Kidney (tissue), 14 donors: ENCODE results near the gene ABCG1. TPM values are rescaled to one million over a fixed set of nuclear protein-coding genes. Genes with fewer than 3 reads are reported as not detected.

ENCODE experiments used
- DNase-seq, 5 donors: peaks; one replicate each; pipeline ENCODE4 v3.0.0-alpha.2; 2013 to 2020
- FAIRE-seq: peaks from 2 replicates; lab custom pipeline; 2012; peaks lifted over from hg19 to GRCh38; lab: Jason Lieb, UNC
- H3K27ac ChIP-seq, 2 donors: one replicate each; pipeline ENCODE4 v1.7.0; 2013; ENCODE audit warnings: low read depth in 2 of 2, low read length in 2 of 2, inconsistent platforms in 1 of 2
- H3K27me3 ChIP-seq: one replicate; pipeline ENCODE4 v1.7.1; 2013; ENCODE audit warnings: low read length, inconsistent platforms; ENCODE audit not compliant: control insufficient read depth, insufficient read depth
- H3K36me3 ChIP-seq, 3 donors: one replicate each; pipeline versions ENCODE4 v1.7.0 to v1.7.1; 2013; ENCODE audit warnings: low read length in 3 of 3, control low read depth in 1 of 3, inconsistent platforms in 1 of 3; ENCODE audit not compliant: insufficient read depth in 3 of 3, control insufficient read depth in 2 of 3
- H3K4me1 ChIP-seq, 3 donors: one replicate each; pipeline versions ENCODE4 v1.7.0 to v1.7.1; 2013; ENCODE audit warnings: low read length in 3 of 3, inconsistent platforms in 1 of 3, low read depth in 1 of 3; ENCODE audit not compliant: control insufficient read depth in 2 of 3, insufficient read depth in 2 of 3
- H3K4me3 ChIP-seq, 3 donors: one replicate each; pipeline versions ENCODE4 v1.7.0 to v1.8.1; 2013; ENCODE audit warnings: low read length in 3 of 3, control low read depth in 1 of 3, inconsistent platforms in 1 of 3
- H3K9ac ChIP-seq, 3 donors: one replicate each; pipeline versions ENCODE4 v1.7.0 to v1.7.1; 2013; ENCODE audit warnings: low read length in 3 of 3, control low read depth in 1 of 3, inconsistent platforms in 1 of 3
- H3K9me3 ChIP-seq, 3 donors: one replicate each; pipeline versions ENCODE4 v1.7.0 to v1.7.1; 2013; ENCODE audit warnings: low read length in 3 of 3, control low read depth in 1 of 3, inconsistent platforms in 1 of 3; ENCODE audit not compliant: control insufficient read depth in 2 of 3, insufficient read depth in 1 of 3
- intact Hi-C: fragments of 100-400 bp; cut with DNase I; formaldehyde crosslinking; loops from one replicate; pipeline ENCODE4 v1.11.1; 2022
- polyA plus RNA-seq: library from polyadenylated mRNA; stranded (reverse); fragments of 350-450 nt; fragmentation: Illumina TruSeq; extraction: RNeasy Lipid Tissue Mini Kit (QIAGEN cat#74804); gene quantifications from one replicate; pipeline ENCODE4 v1.2.3, GENCODE V29; 2014; ENCODE audit warnings: low read depth, low replicate concordance; ENCODE audit not compliant: insufficient read depth
- total RNA-seq: library from RNA; stranded (reverse); fragmentation: NEBNext Ultra II Directional; extraction: Animal tissue kit (Norgen Biotek cat#: 25700); gene quantifications from one replicate; pipeline ENCODE4 v1.2.1, GENCODE V29; 2021
- TF ChIP-seq, protein P1 (sequence below): IDR thresholded peaks from 3 replicates; pipeline ENCODE4 v1.5.1; 2012; ENCODE audit warnings: mild to moderate bottlenecking, moderate library complexity, borderline replicate concordance; ENCODE audit not compliant: insufficient read depth; ENCODE audit errors: extremely low read depth
- donor health status: control.
- donor health status: control.
- donor health status: control.
- donor health status: control.
- donor health status: control.
- donor health status: DM: yes; HTN: yes; CAD: no.
- donor health status: Normal renal cell carcinoma (clear cell type).

ABCG1 gene
- total and polyA plus RNA-seq, 2 donors from 2014 or later = 5.6 to 27.6 TPM

DNA sequence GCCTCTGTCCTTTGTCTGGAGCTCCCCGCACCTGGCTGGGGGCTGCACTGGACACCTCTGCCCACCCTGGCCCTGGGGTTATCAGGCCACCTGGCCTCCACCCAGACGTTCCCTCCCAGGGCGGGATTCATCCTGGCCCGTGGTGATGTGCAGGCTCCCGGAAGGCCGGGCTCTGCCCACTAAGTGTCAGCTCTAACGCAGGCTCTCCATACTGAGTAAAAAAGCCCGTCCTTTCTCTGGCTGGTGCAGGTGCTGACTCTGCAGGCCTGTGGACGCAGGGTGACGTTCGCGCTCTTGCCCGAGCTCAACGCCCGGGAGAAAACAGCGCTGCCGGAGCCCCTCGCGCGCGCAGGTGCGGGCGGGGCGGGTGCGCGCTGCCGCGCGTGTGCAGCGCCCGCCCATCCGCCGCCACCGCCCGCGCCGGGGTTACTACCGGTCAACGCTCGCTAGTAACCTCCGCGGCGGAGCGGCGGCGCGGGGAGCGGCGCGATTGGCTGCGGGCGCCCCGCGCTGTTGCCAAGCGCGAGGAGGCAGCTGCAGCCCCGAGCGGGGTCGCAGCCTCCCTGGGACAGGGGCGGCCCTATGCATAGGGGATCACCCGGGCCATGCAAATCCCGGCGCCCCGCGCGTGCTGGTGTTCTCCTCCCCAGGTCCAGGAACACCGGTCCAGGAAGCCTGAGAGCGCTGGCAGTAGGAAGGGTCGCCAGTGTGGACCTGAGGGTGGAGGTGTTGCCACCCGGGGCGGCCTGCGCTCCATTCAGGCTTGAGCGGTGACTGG, 15.7 kb downstream of the ABCG1 start:
- H3K27me3 ChIP-seq = no peaks in the 10 kb centered on the region
- peak overlapping the region; percentile 47 to 65 for H3K27ac ChIP-seq
- H3K4me3 ChIP-seq = peak overlapping the region; percentile 18 to 49 (median 43)
- TF ChIP-seq, protein P1, sequence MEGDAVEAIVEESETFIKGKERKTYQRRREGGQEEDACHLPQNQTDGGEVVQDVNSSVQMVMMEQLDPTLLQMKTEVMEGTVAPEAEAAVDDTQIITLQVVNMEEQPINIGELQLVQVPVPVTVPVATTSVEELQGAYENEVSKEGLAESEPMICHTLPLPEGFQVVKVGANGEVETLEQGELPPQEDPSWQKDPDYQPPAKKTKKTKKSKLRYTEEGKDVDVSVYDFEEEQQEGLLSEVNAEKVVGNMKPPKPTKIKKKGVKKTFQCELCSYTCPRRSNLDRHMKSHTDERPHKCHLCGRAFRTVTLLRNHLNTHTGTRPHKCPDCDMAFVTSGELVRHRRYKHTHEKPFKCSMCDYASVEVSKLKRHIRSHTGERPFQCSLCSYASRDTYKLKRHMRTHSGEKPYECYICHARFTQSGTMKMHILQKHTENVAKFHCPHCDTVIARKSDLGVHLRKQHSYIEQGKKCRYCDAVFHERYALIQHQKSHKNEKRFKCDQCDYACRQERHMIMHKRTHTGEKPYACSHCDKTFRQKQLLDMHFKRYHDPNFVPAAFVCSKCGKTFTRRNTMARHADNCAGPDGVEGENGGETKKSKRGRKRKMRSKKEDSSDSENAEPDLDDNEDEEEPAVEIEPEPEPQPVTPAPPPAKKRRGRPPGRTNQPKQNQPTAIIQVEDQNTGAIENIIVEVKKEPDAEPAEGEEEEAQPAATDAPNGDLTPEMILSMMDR = no peak
- FAIRE-seq (no peak), DNase-seq (peak; percentile 75 to 90 (median 88))
- no peaks in the 10 kb centered on the region for H3K9me3 ChIP-seq
- intact Hi-C loops = no loop called here
- H3K9ac ChIP-seq = no peak overlapping the region
- H3K4me1 ChIP-seq = peaks cover 13 to 44% (median 30%) of the 10 kb centered on the region in 3 donors
- H3K36me3 ChIP-seq = no peaks in the 10 kb centered on the region

DNA sequence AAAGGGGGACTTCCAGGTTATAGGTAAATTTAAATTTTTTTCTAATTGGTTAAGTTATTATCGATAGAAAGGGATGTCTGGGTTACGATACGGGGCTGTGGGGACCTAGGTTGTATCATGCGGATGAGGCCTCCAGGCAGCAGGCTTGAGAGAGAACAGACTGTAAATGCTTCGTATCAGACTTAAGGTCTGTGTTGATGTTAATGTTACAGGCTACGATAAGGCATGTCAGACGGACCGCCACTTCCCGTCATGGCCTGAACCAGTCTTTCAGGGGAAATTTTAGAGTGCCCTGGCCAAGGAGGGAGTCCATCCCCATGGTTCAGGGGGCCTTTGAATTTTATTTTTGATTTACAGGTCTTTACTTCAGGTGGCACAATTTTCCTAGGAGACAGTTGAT, 16.7 kb downstream of the ABCG1 start:
- H3K27ac ChIP-seq = peak overlapping the region in 1 of 2 donors; percentile 47
- H3K4me1 ChIP-seq = peaks cover 13 to 43% (median 30%) of the 10 kb centered on the region in 3 donors
- H3K36me3 ChIP-seq = no peaks in the 10 kb centered on the region
- intact Hi-C loops = no loop called here
- TF ChIP-seq, protein P1 = no peak
- DNase-seq = peak in 2 of 5 donors; percentile 36 to 48
- H3K9me3 ChIP-seq = no peaks in the 10 kb centered on the region
- peak overlapping the region in 1 of 3 donors; percentile 49 for H3K4me3 ChIP-seq
- FAIRE-seq = no peak
- no peaks in the 10 kb centered on the region for H3K27me3 ChIP-seq
- H3K9ac ChIP-seq = no peak overlapping the region

DNA sequence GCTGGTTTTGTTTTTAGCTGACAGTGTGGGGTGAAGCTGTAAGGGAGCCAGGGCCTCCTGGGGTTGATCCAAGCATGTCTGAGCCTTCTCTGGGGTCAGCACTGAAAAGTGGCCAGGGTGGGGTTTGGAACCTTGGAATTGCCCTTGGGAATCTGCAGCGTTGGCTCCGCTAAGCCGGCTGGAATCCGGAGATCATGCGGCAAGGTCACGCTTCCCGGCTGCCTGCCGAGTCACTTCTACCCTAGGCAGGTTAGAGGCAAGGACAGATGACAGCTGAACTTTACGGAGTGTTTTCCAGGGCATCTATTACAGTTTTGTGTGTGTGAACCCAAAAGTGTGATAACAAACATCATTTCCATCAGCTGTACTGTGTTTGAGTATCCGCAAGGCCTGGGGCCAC, 17.1 kb downstream of the ABCG1 start:
- Histone ChIP-seq H3K4me3 (no peak overlapping the region), H3K27ac (no peak overlapping the region), H3K9me3 (no peaks in the 10 kb centered on the region), H3K36me3 (no peaks in the 10 kb centered on the region), H3K27me3 (no peaks in the 10 kb centered on the region), H3K9ac (no peak overlapping the region), H3K4me1 (peaks cover 13 to 40% (median 30%) of the 10 kb centered on the region in 3 donors)
- FAIRE-seq = no peak
- TF ChIP-seq, protein P1 = no peak
- intact Hi-C loops = no loop called here
- peak; percentile 59 to 77 (median 65) for DNase-seq
